NCI-H1436 (cell line): Measurements from ENCODE around the gene CNOT3.

ENCODE experiments used
- DNase-seq: peaks from one replicate; lab custom pipeline; 2025; lab: John Stamatoyannopoulos, UW

Gene CNOT3

DNA sequence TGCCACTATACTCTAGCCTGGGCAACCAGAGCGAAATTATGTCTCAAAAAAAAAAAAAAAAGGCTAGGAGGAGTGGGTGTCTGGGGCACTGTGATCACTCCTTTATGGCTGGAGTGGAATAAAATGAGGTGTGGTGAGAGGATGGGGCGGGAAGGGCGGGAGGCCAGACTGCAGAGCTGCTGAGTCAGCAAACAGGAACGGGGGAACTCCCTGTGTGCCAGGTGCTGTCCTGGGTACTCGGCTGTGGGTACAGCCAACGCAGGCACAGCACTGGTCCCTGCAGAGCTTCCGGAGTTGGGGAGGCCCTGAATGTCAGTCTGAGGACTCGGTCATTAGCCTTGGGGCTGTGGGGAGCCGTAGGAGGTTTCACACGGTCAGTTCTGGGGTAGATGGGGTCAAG, 16.3 kb upstream of the CNOT3 start:
- DNase-seq, result no peak

DNA sequence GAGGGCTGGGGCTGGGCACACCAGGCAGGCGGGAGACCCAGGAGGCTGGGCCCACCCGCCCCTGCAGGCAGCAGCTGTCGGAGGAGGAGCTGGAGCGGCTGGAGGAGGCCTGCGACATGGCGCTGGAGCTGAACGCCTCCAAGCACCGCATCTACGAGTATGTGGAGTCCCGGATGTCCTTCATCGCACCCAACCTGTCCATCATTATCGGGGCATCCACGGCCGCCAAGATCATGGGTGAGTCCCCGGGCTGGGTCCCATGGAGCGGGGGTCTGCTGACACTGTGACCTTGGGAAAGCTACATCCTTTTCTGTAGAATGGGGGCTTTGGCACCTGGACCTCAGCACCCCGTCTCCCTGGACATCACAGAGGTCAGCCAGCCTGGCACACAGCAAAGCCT, 13.9 kb upstream of the CNOT3 start:
- DNase-seq, result no peak

DNA sequence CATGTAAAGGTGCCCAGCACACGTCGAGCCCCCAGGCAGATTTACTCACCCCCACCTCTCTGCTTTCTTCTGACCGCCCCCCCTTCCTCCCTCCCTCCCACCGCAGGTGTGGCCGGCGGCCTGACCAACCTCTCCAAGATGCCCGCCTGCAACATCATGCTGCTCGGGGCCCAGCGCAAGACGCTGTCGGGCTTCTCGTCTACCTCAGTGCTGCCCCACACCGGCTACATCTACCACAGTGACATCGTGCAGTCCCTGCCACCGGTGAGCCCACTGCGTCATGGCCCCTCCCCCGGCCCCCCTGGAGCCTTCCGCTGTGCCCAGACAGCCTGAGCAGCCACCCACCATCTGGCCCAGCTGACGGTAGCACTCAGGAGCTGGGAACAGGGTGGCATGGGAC, 13.2 kb upstream of the CNOT3 start:
- DNase-seq, result no peak

DNA sequence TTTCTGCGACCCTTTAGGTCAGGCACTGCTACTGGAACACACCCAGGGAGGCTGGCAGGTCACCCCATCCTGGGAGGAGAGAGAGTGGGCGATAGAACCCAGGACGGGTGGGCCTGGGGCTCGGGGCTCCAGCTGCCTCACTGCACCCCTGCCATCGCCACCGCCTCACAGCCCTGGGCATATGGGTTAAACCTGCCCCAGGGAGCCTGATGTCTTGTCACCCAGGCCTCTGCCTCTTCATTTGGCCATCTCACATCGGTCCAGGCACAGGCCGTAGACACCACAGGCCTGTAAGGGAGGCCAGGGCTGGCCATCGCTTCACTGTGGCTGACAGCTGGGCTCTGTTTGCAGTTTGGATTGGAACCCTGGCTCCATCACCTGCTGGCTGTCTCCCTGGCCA, 11.8 kb upstream of the CNOT3 start:
- DNase-seq, result no peak

DNA sequence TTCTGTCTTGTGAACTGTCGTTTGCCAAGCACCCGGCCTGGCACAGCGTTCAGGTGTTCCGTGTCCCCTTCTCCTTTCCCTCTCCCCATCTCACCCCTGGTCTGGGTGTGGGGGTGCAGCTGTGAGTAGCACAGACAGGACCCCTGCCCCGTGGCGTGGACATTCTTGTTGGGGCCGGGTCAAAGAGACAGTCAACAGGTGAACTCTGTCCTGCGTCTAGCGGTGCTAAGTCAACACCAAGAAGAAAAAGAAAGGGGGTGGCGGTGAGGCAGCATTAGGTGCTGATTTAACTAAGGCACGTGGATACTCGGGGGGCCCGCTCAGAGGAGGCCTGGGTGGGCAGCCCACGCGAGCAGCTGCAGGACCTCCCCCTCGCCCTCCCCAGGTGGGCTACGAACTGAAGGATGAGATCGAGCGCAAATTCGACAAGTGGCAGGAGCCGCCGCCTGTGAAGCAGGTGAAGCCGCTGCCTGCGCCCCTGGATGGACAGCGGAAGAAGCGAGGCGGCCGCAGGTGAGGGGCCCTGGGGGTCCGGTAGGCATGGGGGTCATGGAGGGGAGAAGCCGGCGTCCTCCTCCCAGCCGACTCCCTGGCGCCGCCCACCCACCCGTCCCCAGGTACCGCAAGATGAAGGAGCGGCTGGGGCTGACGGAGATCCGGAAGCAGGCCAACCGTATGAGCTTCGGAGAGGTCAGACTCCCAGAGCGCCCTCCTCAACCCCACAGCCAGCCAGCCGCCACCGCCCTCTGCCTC, 9.7 kb upstream of the CNOT3 start:
- no peak for DNase-seq

DNA sequence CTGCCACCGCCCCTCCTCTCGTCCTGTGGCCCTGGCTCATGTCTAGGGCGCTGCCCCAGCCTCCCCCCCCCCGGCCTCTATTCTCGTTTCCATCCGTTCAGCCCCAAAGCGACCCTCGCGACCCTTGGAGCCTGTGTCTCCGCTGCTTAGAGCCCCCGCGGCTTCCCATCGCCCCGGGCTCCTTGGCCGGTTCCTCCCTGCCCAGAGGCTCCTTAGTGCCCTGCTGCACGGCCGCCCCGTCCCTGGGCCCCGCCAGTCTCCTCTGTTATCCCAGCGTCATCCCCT, 9.2 kb upstream of the CNOT3 start:
- no peak for DNase-seq

DNA sequence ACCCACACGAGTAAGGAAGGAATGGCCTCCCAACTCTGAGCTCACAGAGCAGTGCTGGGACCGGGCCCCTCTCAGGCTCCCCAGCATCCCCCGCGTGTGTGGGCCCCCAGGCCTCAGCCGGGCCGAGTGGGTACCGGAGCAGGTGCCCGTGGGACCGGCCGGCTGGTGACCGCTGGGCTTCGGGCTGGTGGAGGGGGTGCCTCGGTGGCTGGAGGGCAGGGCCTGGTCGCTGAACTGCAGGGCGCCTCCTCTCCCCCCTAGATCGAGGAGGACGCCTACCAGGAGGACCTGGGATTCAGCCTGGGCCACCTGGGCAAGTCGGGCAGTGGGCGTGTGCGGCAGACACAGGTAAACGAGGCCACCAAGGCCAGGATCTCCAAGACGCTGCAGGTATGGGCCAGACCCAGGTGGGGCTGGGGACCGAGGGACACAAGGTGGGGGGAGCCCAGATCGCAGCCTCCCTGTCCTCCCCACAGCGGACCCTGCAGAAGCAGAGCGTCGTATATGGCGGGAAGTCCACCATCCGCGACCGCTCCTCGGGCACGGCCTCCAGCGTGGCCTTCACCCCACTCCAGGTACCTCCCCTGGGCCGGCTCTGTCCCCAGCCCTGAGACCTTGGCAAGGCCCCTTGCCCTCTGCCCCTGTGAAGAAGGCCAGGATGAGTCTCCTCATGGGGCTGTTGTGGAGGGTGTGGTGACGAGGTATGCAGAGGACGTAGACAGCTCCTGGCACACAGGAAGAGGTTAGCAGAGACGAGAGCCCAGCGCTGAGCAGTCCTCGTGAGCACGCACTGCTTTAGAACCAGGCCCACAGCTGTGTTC, 8.6 kb upstream of the CNOT3 start:
- no peak for DNase-seq

DNA sequence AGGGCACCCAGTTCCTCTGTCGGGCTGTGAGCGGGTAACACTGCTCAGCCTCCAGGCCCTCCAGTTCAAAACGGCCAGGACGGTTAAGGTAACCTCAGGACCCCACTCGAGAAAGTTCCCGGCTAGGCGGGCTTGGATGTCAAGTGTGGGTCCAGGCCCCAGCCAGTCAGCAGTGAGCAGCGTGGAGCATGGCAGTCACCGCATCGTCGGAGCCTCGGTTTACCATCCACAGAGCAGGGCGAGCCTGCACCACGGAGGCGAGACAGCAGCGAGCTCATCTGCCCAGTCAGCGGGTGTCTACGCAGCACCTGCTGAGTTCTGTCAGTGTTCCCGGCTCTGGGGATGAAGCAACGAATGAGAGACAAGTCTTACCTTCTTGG, 8.0 kb upstream of the CNOT3 start:
- DNase-seq, result no peak

DNA sequence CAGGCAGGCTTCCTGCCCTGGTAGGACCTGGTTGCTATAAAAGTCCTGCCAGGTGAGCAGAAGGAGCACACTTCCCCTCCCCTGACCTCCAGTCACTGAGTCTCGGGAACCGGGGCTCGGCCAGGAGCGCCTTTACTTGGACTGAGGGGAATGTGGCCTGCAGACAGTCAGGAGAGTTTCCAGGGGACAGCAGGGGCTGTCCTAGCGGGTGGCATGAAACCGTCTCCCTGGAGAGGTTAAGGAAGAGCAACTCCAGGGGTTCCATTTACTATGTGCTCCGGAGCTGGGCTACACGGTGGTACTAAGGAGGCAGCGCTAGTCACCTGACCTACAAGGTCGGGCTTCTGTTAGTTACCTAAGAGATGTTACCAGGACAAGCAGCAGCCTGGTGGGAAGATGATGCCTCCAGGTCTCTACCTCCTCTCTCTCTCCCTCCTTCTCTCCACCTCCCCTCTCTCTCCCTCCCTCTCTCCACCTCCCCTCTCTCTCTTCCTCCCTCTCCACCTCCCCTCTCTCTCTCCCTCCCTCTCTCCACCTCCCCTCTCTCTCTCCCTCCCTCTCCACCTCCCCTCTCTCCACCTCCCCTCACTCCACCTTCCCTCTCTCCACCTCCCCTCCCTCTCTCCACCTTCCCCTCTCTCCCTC, 4.1 kb upstream of the CNOT3 start:
- peak; percentile 92 for DNase-seq

DNA sequence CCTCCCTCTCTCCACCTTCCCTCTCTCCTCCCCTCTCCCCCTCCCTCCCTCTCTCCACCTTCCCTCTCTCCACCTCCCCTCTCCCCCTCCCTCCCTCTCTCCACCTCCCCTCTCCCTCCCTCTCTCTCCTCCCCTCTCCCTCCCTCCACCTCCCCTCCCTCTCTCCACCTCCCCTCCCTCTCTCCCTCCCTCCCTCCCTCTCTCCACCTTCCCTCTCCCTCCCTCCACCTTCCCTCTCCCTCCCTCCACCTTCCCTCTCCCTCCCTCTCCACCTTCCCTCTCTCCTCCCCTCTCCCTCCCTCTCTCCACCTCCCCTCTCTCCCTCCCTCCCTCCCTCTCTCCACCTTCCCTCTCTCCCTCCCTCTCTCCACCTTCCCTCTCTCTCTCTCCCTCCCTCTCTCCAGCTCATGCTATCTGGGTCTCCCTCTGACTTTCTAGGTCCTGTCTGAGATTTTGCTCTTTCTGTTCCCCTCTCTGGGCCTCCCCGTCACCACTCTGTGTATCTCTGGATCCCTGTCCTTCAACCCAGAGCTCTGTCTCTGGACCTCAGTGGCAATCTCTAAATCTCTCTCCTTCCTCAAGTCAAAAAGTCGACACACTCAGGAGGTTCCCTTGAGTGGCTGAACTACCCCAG, 3.5 kb upstream of the CNOT3 start:
- DNase-seq, result no peak

DNA sequence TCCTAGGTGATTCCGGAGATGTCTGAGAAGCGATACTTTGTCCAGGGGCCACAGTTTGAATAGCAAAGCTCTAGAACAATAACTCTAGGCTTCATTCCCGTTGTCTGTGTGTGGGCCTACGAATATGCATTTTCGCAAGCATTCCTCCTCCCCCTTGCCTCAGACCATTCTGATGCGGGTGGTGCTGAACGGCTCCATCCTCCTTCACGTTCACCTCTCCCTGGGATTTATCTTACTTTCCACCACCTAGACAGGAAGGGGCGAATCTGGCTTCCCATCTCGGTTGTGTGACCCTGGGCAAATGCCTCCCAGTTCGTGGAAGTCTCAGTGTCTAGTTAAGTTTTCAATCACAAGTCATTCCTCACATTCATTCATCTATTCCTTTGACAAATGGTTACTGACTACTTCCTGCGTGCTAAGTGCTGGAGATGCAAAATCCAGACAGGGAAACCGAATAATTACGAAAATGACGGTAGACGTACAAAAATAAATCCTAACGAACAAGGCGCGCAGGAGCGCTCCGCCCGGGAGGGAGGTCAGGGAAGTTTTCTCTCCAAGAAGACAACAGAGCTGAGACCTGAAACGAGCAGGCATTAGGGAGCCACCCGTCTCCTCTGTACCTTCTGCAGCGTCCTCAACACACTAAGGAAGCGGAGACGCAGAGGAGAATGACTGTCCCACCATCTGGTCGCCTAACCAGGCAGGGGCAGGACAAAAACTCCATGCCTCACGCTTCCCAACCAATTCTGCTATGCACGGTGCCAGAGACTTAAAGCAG, 1.3 kb upstream of the CNOT3 start:
- no peak for DNase-seq

DNA sequence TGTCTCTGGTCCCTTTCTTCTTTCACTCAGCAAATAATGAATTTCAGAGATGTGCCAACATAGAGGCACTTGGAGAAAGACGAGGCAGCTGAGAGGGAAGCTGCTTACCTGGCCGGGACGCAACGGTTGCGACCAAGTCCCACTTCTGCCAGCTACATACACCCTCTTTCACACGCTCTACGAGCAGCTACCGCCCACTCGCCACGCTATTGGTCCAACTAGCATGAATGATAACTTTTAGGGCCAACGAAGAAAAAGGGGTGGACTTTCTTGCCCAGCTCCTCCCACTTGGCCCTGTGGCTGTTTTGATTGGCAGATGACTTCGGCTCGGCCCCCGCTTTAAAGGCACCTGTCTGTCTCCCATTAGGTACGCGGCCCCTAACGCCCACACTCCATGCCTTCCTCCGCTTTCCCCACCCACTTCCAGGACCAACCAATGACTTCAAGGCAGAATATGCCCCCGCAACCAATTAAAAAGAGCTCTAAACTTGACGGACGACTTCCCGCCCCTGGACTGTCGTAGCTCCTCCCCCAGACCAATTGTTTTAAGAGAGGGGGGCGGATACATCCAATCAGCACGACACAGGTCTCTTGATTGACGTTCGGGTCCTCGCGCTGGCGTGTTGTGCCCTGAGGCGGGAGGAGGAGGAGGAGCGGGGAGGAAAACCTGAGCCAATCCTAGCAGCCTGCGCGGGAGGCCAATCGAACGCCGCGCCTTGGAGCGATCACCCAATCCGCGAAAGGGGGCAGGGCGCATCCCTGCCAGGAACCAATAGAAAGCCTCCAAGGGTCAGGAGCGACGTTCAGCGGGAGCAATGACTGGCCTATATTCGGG, 481 bp upstream of the CNOT3 start:
- DNase-seq, result peak; percentile 100

DNA sequence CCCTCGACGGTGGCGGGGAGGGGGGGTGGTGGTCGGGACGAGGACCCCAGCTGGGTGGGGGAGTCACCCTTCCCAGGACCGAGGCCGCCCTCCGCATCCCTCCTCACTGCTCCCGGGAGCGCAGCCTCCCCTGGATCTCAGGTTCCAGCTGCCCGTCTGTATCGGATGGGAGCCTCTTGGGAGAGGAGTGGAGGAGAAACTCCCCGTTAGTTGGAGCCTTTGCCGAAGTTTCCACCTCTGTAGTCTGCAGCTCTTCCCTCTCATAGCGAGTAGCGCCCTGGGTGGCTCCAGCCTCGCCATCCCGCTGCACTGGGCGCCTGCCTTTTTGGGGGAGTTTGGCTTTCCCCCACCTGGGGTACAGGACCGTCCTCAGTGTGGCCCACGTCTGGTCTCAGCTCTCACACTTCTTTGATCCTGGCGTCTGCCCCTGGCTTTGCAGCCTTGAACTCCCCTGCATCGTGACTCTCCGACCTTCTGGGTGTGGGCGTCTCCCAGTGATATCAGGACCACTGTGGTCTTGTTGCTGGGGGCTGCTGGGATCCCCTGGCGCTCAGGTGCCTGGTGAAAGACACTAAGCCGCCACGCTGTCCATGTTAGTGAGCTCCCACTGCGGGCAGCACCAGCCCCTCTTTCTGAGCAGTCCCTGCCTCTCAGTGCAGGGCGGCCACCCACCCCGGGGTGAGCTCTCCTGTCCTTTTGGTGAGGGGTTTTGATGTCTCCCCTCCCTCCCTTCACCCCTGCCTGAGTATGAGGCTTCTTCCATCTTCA, 1.1 kb downstream of the CNOT3 start:
- no peak for DNase-seq

DNA sequence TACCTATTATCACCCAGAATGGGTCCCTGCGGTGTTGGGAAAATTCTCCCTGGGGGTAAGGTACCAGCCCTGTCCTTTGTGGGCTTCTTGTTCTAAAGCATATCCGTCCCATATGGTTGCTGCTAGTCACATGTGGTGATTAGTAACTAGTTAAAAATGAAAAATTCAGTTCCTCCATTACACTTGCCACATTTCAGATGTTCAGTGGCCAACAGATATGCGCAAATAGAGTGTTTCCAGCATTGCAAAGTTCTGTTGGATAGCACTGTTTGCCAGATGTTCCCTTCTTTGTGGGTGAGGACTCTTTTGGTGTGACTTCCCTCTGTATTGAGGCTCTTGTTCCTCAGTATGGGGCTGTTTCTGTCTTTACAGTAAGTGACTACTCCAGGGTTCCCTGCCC, 3.8 kb downstream of the CNOT3 start:
- no peak for DNase-seq

DNA sequence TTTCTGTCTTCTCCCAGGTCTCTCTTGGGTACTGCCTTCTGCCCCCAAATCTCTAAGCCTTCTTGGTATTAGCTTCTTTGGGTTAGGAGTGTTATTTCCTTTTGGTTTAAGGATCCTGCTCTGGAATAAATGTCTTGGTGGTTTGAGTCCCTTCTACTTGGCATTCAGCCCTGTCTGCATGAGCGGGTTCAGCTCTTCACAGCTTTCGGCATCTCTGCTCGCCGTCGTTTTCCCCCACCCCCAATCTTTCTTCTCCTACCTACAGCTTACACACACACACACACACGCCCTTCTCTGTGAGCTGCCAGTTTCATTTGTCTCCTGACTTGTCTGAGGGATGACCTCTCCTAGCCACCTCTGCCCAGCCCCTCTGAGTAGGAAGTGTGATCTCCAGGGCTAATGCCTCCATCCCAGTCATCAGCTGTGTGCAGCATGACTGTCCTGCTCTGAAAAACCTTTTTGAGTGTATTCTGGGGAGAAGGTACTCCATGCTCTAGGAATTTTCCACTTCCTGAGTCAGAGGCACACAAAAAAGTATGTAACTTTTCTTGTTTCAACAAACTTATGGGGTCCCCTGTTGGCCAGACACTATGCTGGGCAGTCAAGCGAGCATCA, 4.7 kb downstream of the CNOT3 start:
- no peak for DNase-seq

DNA sequence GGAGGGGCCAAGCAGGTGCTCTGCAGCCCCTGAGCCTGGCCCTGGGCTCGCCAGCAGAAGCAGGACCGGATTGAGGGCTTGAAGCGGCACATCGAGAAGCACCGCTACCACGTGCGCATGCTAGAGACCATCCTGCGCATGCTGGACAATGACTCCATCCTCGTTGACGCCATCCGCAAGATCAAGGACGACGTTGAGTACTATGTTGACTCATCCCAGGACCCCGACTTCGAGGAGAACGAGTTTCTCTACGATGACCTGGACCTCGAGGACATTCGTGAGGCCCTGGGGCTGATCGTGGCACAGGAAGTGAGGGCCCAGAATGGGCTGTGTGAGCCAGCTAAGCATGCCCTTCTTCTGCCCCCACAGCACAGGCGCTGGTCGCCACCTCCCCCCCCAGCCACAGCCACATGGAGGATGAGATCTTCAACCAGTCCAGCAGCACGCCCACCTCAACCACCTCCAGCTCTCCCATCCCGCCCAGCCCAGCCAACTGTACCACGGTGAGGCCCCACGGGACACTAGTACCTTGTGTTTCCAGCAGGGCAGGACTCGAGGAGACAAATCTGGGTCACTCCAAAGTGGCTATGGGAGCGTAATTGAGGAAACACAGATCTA, 8.1 kb downstream of the CNOT3 start:
- no peak for DNase-seq

DNA sequence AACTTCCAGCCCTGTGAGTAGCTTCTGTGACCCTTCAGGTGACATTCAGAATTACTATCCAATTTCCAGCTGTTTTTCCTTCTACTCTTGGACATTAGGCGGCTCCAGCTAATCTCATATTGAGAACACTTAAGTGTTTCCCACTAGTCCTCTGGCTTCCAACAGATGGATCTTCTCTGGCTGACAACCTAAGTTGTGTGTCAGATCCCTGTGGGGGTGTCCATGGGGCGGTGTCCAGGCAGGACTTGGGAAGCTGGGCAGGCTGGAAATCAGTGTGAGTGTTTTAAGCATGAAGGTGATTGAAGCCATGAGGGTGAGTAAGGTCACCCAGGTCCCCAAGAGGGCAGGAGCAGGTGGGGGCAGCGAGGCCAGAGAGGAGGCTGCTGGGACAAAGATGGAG, 10.1 kb downstream of the CNOT3 start:
- no peak for DNase-seq

DNA sequence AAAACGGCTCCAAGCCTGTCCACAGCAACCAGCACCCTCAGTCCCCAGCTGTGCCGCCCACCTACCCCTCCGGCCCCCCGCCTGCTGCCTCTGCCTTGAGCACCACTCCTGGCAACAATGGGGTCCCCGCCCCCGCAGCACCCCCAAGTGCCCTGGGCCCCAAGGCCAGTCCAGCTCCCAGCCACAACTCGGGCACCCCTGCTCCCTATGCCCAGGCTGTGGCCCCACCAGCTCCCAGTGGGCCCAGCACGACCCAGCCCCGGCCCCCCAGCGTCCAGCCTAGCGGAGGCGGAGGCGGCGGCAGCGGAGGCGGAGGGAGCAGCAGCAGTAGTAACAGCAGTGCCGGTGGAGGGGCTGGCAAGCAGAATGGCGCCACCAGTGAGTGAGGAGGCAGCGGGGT, 10.6 kb downstream of the CNOT3 start:
- no peak for DNase-seq

DNA sequence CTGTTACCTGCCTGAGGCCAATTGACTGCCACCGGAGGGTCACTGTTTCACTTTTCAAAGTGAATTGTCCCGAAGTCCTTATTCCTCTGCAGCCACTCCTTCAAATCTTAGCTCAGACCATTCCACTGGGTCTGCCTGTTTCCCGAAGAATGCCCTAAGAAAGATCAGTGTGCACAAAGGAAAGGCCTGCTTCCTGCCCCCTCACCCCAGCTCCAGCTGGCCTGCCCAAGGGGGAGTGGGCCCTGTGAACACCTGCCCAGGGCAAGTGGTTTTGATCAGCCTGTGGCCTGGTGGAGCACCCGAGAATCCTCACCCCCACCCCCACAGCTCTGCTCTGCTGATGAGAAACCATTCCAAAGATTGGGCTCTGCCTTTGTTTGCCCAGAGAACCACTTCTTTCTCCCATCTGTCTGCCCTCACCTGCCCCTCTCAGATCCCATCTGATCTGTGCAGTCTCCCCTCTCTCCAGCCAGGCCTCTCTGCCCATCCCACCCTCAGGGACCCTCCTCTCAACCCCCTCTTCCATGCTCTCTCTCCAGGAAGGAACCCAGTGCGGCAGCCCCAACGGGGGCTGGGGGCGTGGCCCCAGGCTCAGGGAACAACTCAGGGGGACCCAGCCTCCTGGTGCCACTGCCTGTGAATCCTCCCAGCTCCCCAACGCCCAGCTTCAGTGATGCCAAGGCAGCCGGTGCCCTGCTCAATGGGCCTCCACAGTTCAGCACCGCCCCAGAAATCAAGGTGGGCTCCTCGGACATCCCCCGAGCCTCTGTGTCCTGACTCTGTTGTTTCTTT, 11.7 kb downstream of the CNOT3 start:
- no peak for DNase-seq
